HG03558 (cell line): ENCODE results near the gene ARF6.
"Not testable (repeated sequence)": the region's sequence is repeated elsewhere in the genome, so short reads cannot be mapped to it uniquely, and the experiment has no call there.

Experiments
- ATAC-seq: cut with Tn5 transposase; IDR thresholded peaks from one replicate; pipeline ENCODE4 v1.9.1; 2021; ENCODE audit warnings: moderate number of reproducible peaks; ENCODE audit not compliant: unreplicated experiment; ENCODE audit errors: extremely low read depth

The ARF6 gene

DNA sequence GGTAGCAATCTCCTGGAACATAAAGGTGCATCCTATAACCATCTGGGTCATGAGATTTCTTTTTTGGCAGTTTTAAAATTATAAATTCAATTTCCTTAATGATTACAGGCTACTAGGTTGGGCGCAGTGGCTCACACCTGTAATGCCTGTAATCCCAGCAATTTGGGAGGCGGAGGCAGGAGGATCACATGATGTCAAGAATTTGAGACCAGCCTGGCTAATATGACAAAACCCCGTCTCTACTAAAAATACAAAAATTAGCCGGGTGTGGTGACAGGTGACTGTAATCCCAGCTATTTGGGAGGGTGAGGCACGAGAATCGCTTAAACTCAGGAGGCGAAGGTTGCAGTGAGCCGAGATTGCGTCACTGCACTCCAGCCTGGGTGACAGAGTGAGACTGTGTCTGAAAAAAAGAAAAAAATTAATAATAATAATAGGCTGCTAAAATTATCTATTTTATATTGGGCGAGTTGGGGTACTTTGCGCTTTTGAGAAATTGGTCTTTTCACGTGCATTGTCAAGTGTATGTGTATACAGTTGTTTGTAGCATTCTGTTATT is 17.2 kb upstream of the ARF6 start:
- no peak for ATAC-seq

DNA sequence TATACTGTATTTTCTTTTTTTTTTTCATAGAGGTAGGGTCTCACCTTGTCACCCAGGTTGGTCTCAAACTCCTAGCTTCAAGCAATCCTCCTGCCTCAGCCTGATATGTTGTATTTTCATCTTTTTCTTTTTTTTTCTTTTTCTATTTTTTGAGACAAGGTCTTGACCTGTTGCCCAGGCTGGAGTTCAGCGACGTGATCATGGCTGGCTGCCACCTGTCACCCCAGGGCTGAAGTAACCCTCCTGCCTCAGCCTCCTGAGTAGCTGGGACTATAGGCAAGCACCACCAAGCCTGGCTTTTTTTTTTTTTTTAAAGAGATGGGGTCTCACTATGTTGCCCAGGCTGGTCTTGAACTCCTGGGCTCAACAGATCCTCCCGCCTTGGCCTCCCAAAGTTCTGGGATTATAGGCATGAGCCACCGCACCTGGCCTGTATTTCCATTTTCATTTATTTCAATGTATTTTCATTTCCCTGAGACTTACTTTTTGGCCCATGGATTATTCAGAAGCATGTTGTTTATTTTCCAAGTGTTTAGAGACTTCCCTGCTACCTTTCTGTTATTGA is 16.2 kb upstream of the ARF6 start:
- no peak for ATAC-seq

DNA sequence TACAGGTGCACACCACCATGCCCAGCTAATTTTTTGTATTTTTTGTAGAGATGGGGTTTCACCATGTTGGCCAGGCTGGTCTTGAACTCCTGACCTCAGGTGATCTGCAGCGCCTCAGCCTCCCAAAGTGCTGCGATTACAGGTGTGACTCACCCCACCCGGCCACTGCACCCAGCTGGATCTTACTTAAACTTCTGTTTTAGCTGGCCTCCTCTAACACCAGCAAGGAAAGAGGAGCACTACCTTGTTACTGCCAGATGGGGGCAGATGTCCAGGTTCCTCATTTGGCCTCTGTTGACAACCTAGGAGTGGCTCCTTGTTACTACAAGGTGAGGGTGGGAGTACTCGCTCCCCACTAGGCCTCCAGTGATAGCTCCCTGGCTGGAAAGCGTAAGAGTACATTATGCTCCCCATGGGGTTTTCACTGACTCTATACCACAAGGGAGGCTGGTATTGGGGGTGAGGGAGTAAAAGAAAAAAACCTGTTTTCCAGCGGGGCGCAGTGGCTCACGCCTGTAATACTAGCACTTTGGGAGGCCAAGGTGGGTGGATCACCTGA is 13.2 kb upstream of the ARF6 start:
- peak; percentile 49 for ATAC-seq

DNA sequence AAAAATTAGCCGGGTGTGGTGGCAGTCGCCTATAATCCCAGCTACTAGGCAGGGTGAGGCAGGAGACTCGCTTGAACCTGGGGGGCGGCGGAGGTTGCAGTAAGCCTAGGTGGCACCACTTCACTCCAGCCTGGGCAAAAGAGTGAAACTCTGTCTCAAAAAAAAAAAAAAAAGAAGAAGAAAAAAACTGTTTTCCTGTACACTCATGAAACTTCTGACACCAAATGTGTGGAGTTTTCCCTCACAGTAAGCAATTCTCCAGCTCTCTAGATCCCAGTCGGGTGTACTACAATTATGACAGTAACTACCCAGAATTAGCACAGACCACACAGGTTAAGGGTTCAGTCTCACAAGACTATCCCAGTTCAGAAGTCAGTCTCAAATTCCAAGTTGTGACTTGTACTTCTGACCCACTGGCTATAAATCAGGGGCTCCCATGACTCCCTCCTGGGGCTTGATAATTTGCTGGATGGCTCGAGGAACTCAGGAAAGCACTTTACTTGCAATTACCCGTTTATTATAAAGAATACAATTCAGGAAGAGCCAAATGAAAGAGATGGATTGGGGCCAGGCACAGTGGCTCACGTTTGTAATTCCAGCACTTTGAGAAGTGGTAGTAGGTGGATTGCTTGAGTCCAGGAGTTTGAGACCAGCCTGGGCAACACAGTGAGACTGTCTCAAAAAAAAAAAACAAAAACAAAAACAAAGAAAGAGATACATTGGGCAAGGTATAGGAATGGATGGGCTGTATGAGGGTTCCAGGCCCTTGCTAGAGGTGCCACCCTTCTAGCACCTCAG is 12.4 kb upstream of the ARF6 start:
- ATAC-seq = no peak

- ATAC-seq = no peak
These were observed 11.4 kb upstream of the ARF6 start for GRCh38 chr14:49881350-49882001.

DNA sequence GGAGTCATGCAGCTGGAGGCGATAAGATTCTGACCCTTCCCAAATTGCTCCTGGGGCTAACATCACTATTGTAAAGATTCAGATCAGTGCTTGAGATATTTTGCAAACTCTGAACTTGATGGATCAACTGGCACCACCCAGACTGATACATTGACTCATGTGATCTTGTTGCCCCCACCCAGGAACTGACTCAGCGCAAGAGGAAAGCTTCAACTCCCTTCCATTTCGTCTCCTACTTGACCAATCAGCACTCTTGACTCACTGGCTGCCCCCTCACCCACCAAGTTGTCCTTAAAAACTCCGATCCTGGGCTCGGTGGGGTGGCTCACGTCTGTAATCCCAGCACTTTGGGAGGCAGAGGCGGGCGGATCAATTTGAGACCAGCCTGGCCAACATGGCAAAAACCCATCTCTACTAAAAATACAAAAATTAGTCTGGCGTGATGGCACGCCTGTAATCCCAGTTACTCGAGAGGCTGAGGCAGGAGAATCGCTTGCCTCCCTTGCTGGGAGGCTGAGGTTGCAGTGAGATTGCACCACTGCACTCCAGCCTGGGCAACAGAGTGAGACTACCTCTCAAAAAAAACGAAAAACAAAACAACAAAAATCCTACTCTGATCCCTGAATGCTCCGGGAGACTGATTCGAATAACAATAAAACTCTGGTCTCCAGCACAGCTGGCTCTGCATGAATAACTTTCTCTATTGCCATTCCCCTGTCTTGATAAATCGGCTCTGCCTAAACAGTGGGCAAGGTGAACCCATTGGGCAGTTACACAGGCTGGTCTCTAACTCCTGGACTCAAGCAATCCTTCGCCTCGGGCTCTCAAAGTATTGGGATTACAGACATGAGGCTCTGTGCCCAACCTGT is 9.8 kb upstream of the ARF6 start:
- no peak for ATAC-seq

DNA sequence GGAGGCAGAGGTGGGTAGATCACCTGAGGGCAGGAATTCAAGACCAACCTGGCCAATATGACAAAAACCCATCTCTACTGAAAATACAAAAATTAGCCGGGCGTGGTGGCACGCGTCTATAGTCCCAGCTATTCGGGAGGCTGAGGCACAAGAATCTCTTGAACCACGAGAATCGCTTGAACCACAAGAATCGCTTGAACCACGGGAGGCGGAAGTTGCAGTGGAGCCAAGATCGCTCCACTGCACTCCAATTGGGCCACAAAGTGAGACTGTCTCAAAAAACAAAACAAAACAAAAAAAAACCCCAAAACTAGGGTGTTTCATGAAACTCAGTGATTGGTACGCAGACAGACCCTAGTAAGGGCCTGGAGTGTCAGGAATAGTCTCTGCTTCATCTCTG is 6.4 kb upstream of the ARF6 start:
- ATAC-seq = no peak

- no peak for ATAC-seq
These were observed 4.6 kb upstream of the ARF6 start for GRCh38 chr14:49888293-49888692.

- ATAC-seq = no peak
These were observed 614 bp upstream of the ARF6 start for GRCh38 chr14:49892301-49892635.

GRCh38 chr14:49893309-49894213 is 679 bp downstream of the ARF6 start:
- ATAC-seq = peak; percentile 7

DNA sequence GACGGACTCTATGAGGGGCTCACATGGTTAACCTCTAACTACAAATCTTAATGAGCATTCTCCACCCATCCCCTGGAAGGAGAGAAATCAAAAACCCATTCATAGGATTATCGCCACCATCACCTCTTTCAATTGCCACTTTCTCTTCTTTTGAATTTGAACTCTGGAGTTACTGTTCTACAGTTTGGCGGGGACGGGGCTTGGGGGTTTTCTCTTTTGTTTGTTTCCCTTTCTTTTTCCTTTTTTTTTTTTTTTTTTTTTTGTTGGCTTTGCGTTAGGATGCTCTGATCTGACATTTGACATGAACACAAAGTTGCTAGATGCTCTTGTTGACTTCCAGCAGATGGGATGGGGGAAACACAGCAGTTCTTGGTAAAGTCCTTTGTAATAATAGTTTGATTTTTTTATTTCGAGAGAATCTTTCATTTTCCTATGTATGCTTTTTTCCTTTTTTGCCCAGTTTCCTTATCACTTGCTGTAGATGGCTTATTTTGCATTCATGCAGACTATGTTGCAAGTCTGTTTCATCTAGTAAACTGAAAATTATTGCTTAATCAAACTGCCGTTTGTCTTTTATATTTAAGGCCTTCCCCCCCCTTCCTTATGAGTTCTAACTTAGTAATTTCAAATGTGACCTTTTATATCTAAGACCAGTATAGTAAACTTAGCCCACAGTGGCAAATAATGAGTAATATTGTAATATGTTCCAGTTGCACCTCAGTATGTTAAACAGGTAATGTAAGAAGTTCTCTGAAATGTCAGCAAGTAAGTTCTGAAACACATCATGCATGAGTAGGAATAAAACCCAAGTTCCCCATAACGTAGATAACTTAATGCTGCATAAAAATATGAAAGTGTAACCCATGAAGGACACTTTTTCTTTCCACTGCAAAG is 1.6 kb downstream of the ARF6 start:
- not testable (repeated sequence) for ATAC-seq

- no peak for ATAC-seq
These were observed 2.6 kb downstream of the ARF6 start for GRCh38 chr14:49895480-49895879.

- ATAC-seq = not testable (repeated sequence)
These were observed 3.4 kb downstream of the ARF6 start for GRCh38 chr14:49896272-49896671.

DNA sequence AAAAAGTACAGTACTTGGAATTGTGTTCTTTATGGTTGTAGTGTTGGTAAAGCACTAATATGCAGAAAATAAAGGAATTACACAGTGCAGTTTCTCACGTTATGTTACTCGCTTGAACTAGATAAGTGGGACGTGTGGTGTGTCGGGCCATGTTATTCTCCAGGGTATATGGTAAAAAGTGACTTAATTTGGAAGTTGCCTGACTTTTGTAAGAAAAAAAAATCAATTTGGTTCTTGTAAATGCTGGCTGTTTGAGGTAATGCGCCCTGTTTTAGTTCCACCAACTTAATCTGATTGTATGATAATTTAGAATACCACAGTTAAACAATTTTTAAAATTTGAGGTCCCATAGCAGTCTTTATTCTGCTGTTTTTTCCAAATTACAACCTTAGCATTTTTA is 4.1 kb downstream of the ARF6 start:
- ATAC-seq = no peak

GRCh38 chr14:49897414-49897813 is 4.5 kb downstream of the ARF6 start:
- ATAC-seq = no peak

- ATAC-seq = no peak
These were observed 5.1 kb downstream of the ARF6 start for GRCh38 chr14:49897965-49898364.

- ATAC-seq = no peak
These were observed 5.6 kb downstream of the ARF6 start for GRCh38 chr14:49898485-49898884.

- no peak for ATAC-seq
These were observed 8.1 kb downstream of the ARF6 start for GRCh38 chr14:49900973-49901372.
